Measurements from ENCODE around the gene SSBP4.
A peak's percentile ranks its signal among the peaks of the same experiment; 100 is the strongest.

Gene SSBP4

DNA sequence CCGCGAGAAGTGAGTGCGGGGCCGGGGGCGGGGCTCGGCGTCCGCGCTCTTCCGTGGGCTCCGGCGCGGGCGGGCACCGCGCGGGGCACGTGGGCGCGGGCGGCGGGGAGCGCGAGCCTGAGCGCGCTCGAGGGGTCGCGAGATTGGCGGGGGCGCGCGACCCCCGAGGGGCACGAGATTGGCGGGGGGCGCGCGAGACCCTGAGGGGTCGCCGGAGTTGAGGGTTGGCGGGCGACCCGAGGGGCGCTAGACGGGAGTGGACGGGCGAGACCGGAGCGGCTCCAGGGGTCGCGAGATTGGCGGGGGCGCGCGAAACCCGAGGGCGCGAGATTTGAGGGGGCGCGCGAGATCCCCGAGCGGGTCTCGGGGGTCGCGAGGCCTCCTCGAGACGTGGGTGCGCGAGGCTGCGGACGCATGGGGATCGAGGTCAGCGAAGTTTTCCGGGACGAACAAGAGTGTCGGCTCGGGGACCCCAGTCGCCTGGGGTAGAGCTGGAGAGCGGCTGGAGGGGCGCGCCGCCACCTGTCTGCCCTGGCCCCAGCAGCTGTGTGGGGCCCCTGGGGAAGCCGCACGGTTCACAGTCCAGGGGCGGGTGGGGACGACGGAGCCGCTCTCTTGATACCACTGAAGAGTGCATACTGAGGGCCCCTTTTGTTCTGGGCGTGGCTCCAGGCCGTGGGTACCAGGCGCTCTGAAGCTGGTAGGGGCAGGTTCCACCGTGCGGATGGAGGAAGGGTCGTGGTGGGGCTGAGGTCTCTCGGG, 682 bp downstream of the SSBP4 start:
- Histone ChIP-seq H3K27ac (peak overlapping the region; percentile 94), H3K27me3 (no peaks in the 10 kb centered on the region), H4K20me1 (peaks cover 45% of the 10 kb centered on the region), H3K9ac (peak overlapping the region; percentile 92), H3K9me3 (no peaks in the 10 kb centered on the region), H3K36me3 (0 out of 2 replicates have a peak, but pooled peaks cover 7% of the 10 kb centered on the region), H3K4me1 (peaks cover 89% of the 10 kb centered on the region), H3K4me3 (peak overlapping the region; percentile 92), H3K4me2 (peak overlapping the region; percentile 98)
- no peak for TF ChIP-seq Cebpa-rat (IDR thresholded peaks at IDR 0.05)

DNA sequence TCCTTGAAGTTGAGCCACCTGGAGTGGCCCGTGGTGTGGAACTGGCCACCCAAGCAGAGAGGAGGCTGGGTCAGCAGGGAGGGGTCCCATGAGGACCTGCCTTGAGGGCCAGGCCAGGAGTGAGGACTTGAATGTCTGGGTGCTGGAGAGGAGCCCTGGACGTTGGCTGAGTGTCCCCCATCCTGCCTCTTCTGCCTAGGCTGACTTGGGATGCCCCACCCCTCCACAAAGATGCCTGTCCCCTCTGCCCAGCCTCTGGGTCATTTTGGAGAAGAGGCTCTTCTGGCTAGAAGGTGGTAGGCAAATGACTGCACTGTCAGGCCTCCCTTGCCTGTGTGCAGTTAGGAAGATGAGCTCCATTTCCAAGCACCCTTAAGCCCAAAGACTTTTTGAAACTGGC, 1.7 kb downstream of the SSBP4 start:
- H3K4me3 ChIP-seq: peak overlapping the region; percentile 92
- 0 out of 2 replicates have a peak, but pooled peaks cover 7% of the 10 kb centered on the region for H3K36me3 ChIP-seq
- no peaks in the 10 kb centered on the region for H3K27me3 ChIP-seq
- no peaks in the 10 kb centered on the region for H3K9me3 ChIP-seq
- peaks cover 54% of the 10 kb centered on the region for H4K20me1 ChIP-seq
- peak overlapping the region; percentile 94 for H3K27ac ChIP-seq
- peak overlapping the region; percentile 98 for H3K4me2 ChIP-seq
- no peak for TF ChIP-seq Cebpa-rat (IDR thresholded peaks at IDR 0.05)
- peak overlapping the region; percentile 92 for H3K9ac ChIP-seq
- peaks cover 89% of the 10 kb centered on the region for H3K4me1 ChIP-seq

DNA sequence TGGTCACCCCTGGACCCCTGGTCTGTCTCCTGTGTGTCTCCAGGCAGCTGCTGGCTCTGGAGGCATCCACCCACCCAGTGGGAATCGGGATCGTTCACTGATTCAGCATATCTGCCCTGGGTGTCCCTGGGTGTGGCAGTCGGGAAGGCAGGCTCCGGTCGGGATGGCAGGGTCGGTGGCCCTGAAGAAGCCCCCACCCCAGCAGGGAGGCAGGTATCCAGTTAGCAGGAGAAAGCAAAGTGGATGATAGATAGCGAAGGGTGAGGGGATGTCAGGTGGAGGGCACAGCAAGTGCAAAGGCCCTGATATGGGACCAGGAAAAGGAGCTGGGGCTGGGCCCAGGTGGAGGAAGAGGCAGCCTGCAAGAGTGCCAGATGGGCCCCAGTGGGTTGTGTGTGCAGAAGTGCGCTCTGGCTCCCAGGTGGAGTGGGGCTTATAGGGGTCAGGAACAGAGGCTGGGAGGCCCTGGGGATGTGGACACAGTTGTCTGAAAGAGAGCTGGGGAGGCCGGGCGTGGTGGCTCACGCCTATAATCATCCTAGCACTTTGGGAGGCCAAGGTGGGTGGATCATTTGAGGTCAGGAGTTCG, 2.3 kb downstream of the SSBP4 start:
- TF ChIP-seq Cebpa-rat (IDR thresholded peaks at IDR 0.05): no peak
- Histone ChIP-seq H3K27me3 (no peaks in the 10 kb centered on the region), H3K36me3 (0 out of 2 replicates have a peak, but pooled peaks cover 7% of the 10 kb centered on the region), H3K4me1 (peaks cover 89% of the 10 kb centered on the region), H3K4me2 (peak overlapping the region; percentile 98), H3K9me3 (no peaks in the 10 kb centered on the region), H4K20me1 (peaks cover 60% of the 10 kb centered on the region), H3K9ac (peak overlapping the region; percentile 92), H3K4me3 (peak overlapping the region; percentile 92; the same call in 1 of the 2 replicates), H3K27ac (peak overlapping the region; percentile 94)

DNA sequence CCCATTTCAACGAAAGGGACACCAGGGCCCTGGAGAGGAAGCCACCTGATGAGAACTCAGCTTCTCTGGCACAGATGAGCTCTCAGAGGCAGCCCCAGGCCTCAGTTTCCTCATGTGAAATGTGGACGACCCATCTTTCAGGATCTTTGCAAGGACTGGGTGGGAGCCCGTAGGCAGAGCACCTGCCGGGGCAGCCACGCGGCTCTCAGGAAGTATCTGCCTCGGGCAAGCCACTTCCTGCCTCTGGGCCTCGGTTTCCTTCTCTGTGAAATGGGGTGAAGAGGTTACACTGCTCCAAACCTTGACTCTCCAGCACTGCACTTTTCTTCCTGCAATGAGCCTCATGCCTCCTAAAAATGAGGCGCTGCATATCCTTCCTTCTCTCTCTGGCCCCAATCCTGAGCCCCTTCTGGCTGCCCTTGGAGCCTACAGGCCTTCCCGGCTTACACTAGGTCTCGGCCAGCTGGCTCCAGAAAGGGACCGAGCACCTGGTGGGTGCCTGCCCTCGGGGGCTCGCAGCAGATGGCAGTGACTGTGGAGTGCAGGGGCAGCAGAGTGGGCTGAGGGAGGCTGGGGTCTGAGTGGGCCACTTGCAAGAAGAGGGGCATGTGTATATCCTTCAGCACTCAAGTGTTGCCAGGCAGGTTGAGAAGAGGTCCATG, 3.5 kb downstream of the SSBP4 start:
- no peak for TF ChIP-seq Cebpa-rat (IDR thresholded peaks at IDR 0.05)
- no peak overlapping the region for H3K4me3 ChIP-seq

DNA sequence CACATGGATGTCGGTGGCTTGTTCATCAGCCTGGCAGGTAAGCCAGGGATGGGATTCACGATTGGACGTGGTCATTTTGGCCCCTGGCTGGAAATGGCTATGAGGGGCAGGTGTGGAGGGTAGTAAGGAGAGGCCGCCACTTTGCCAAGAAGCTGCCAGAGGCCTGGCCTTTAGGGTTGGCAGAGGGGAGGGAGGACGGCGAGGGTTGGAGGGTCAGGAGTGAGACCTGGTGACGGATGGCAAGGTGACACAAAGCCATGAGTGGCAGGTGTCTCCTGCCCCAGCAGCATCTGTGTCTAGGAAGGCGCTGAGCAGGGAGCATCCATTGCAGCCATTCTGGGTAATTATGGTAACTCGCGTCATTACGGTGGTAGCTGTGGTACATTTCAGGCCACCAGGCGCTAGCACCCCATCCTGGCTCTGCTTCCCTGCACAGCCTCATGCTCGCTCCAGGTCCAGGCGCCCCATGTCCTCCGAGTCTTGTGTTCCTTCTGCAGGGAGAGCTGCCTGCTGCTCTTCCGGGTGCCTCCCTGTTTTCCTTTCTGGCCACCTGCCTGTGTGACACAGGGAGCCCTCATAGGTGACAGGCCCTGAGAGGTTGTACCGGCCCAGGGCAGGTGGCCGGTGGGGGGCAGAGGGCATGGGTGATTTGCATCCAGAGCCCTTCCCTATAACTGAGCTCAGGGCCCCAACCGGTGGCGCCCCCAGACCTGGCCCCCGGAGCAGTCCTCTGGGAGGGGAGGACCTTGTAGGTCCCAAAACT, 4.2 kb downstream of the SSBP4 start:
- Histone ChIP-seq H3K4me2 (peak overlapping the region; percentile 98), H3K4me3 (0 out of 2 replicates have a peak overlapping the region, but pooled peaks have one; percentile 20), H3K27me3 (no peaks in the 10 kb centered on the region), H3K9me3 (no peaks in the 10 kb centered on the region), H3K4me1 (peaks cover 90% of the 10 kb centered on the region), H4K20me1 (peaks cover 77% of the 10 kb centered on the region), H3K27ac (peak overlapping the region; percentile 73), H3K9ac (peak overlapping the region; percentile 62), H3K36me3 (peaks cover 12% of the 10 kb centered on the region; the same call in 1 of the 2 replicates)
- TF ChIP-seq Cebpa-rat (IDR thresholded peaks at IDR 0.05): no peak

More for the DNA sequence above, 3.5 kb downstream of the SSBP4 start:
- H3K4me1 ChIP-seq: peaks cover 90% of the 10 kb centered on the region
- peaks cover 72% of the 10 kb centered on the region for H4K20me1 ChIP-seq
- H3K9ac ChIP-seq: peak overlapping the region; percentile 62; the same call in 1 of the 2 replicates
- peak overlapping the region; percentile 73 for H3K27ac ChIP-seq
- H3K9me3 ChIP-seq: no peaks in the 10 kb centered on the region
- H3K4me2 ChIP-seq: peak overlapping the region; percentile 98
- H3K36me3 ChIP-seq: peaks cover 12% of the 10 kb centered on the region; the same call in 1 of the 2 replicates
- H3K27me3 ChIP-seq: no peaks in the 10 kb centered on the region

DNA sequence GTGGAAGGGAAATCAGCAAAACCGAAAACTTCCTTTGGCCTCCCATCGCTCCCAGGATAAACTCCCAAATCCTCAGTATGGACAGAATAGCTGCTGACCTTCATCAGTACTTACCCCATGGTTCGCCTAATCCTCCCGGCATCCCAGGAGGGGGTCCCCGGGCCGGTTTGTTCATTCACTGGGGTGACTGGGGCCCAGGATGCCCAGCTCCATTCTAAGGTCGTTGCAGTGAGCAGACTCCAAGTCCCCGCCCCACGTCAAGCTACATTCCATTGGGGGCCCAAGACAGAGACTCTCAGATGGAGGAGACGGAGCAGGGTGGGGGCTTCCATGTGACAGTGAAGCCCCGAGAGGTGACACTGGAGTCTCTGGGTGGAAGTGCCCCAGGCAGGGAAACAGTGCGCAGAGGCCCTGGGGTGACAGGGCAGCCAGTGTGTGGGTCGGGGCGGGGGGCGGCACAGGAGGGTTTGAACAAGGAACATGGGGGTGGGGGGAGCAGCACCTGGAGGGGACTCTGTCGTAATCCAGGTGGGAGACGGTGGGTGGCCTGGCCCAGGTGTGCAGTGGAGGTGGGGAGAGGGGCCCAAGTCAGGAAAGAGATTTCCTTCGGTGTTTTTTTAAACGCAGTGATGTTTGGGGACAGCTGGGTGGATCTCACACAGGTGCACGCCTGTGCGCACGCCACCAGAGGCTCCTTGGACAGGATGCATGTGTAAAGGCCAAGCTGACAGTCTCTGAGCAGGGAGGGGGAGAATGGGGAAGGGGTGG, 5.1 kb downstream of the SSBP4 start:
- Histone ChIP-seq H3K27me3 (no peaks in the 10 kb centered on the region), H3K9me3 (no peaks in the 10 kb centered on the region), H4K20me1 (peaks cover 80% of the 10 kb centered on the region), H3K36me3 (peaks cover 12% of the 10 kb centered on the region; the same call in 1 of the 2 replicates), H3K9ac (peak overlapping the region; percentile 62; the same call in 1 of the 2 replicates), H3K4me3 (0 out of 2 replicates have a peak overlapping the region, but pooled peaks have one; percentile 20), H3K4me2 (peak overlapping the region; percentile 98), H3K27ac (peak overlapping the region; percentile 73), H3K4me1 (peaks cover 88% of the 10 kb centered on the region)
- TF ChIP-seq Cebpa-rat (IDR thresholded peaks at IDR 0.05): no peak

DNA sequence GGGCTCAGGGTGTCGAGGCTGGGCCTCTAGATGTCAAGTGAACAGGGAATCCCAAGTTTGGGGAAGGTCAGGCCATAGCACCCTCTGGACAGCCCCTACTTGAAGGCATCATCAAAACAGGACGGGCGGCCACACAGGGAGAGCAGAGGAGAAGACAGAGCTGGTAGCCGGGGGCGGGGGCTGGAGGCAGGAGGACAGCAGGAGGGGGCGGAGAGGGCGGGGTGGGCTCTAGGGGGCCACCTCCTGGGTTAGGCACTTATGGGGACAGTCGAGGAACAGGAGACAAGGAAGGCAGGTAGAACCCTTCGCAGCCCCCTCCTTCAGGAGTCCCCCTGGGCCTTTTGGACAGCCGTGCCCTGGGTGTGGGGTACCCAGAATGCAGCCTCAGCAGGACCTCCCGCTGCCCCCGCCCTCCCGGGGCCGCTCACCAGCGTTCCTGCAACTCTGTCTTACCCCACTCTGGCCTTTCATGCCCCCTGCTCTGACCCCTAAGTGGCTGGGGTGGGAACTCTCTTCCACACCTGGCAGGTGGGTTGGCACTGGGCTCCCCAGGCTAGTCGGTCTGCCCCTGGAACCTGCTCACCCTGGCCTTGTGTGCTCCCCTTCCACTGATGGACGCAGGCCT, 5.8 kb downstream of the SSBP4 start:
- peak overlapping the region; percentile 98 for H3K4me2 ChIP-seq
- peak overlapping the region; percentile 72; the same call in 1 of the 2 replicates for H3K27ac ChIP-seq
- H3K9me3 ChIP-seq: no peaks in the 10 kb centered on the region
- peaks cover 12% of the 10 kb centered on the region; the same call in 1 of the 2 replicates for H3K36me3 ChIP-seq
- no peak overlapping the region for H3K4me3 ChIP-seq
- H3K27me3 ChIP-seq: no peaks in the 10 kb centered on the region
- peaks cover 80% of the 10 kb centered on the region for H4K20me1 ChIP-seq
- peak overlapping the region; percentile 70; the same call in 1 of the 2 replicates for H3K9ac ChIP-seq
- TF ChIP-seq Cebpa-rat (IDR thresholded peaks at IDR 0.05): no peak
- peaks cover 93% of the 10 kb centered on the region for H3K4me1 ChIP-seq

Measured in BLaER1 (cell line).